Kidney (tissue), 14 donors: ENCODE data around the gene SLC35B4. TPM values are rescaled to one million over a fixed set of nuclear protein-coding genes. Genes with fewer than 3 reads are reported as not detected.

ENCODE experiments used
- DNase-seq, 5 donors: peaks; one replicate each; pipeline ENCODE4 v3.0.0-alpha.2; 2013 to 2020
- FAIRE-seq: peaks from 2 replicates; lab custom pipeline; 2012; peaks lifted over from hg19 to GRCh38; lab: Jason Lieb, UNC
- H3K27ac ChIP-seq, 2 donors: one replicate each; pipeline ENCODE4 v1.7.0; 2013; ENCODE audit warnings: low read depth in 2 of 2, low read length in 2 of 2, inconsistent platforms in 1 of 2
- H3K27me3 ChIP-seq: one replicate; pipeline ENCODE4 v1.7.1; 2013; ENCODE audit warnings: low read length, inconsistent platforms; ENCODE audit not compliant: control insufficient read depth, insufficient read depth
- H3K36me3 ChIP-seq, 3 donors: one replicate each; pipeline versions ENCODE4 v1.7.0 to v1.7.1; 2013; ENCODE audit warnings: low read length in 3 of 3, control low read depth in 1 of 3, inconsistent platforms in 1 of 3; ENCODE audit not compliant: insufficient read depth in 3 of 3, control insufficient read depth in 2 of 3
- H3K4me1 ChIP-seq, 3 donors: one replicate each; pipeline versions ENCODE4 v1.7.0 to v1.7.1; 2013; ENCODE audit warnings: low read length in 3 of 3, inconsistent platforms in 1 of 3, low read depth in 1 of 3; ENCODE audit not compliant: control insufficient read depth in 2 of 3, insufficient read depth in 2 of 3
- H3K4me3 ChIP-seq, 3 donors: one replicate each; pipeline versions ENCODE4 v1.7.0 to v1.8.1; 2013; ENCODE audit warnings: low read length in 3 of 3, control low read depth in 1 of 3, inconsistent platforms in 1 of 3
- H3K9ac ChIP-seq, 3 donors: one replicate each; pipeline versions ENCODE4 v1.7.0 to v1.7.1; 2013; ENCODE audit warnings: low read length in 3 of 3, control low read depth in 1 of 3, inconsistent platforms in 1 of 3
- H3K9me3 ChIP-seq, 3 donors: one replicate each; pipeline versions ENCODE4 v1.7.0 to v1.7.1; 2013; ENCODE audit warnings: low read length in 3 of 3, control low read depth in 1 of 3, inconsistent platforms in 1 of 3; ENCODE audit not compliant: control insufficient read depth in 2 of 3, insufficient read depth in 1 of 3
- intact Hi-C: fragments of 100-400 bp; cut with DNase I; formaldehyde crosslinking; loops from one replicate; pipeline ENCODE4 v1.11.1; 2022
- polyA plus RNA-seq: library from polyadenylated mRNA; stranded (reverse); fragments of 350-450 nt; fragmentation: Illumina TruSeq; extraction: RNeasy Lipid Tissue Mini Kit (QIAGEN cat#74804); gene quantifications from one replicate; pipeline ENCODE4 v1.2.3, GENCODE V29; 2014; ENCODE audit warnings: low read depth, low replicate concordance; ENCODE audit not compliant: insufficient read depth
- total RNA-seq: library from RNA; stranded (reverse); fragmentation: NEBNext Ultra II Directional; extraction: Animal tissue kit (Norgen Biotek cat#: 25700); gene quantifications from one replicate; pipeline ENCODE4 v1.2.1, GENCODE V29; 2021
- TF ChIP-seq, protein P1 (sequence below): IDR thresholded peaks from 3 replicates; pipeline ENCODE4 v1.5.1; 2012; ENCODE audit warnings: mild to moderate bottlenecking, moderate library complexity, borderline replicate concordance; ENCODE audit not compliant: insufficient read depth; ENCODE audit errors: extremely low read depth
- donor health status: control.
- donor health status: control.
- donor health status: control.
- donor health status: control.
- donor health status: control.
- donor health status: DM: yes; HTN: yes; CAD: no.
- donor health status: Normal renal cell carcinoma (clear cell type).

Gene SLC35B4
- total and polyA plus RNA-seq, 2 donors from 2014 or later, result 12.9 to 19.6 TPM

DNA sequence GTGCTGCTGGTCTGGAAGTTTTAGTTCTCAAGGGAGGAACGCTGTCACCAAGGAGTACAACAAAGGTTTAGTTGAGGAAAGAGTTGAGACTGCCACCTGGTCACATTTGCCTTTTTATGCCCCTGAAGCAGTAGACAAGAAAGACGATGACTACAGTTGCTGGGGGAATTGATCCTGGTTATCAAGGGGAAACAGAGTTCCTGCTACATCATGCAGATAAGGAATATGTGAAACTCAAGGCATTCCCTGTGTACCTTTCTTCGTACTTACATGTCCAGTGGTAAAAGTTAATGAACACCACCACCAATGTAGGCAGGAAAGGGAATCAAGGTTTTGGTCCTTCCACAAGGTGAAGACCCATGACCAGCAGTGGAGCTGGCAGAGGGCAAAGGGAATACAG is 31.8 kb downstream of the SLC35B4 start:
- FAIRE-seq (no peak), DNase-seq (no peak)
- no peak overlapping the region for H3K4me3 ChIP-seq
- no peaks in the 10 kb centered on the region for H3K36me3 ChIP-seq
- H3K9ac ChIP-seq, result no peak overlapping the region
- H3K27me3 ChIP-seq, result no peaks in the 10 kb centered on the region
- no peaks in the 10 kb centered on the region for H3K4me1 ChIP-seq
- intact Hi-C loops, result no loop called here
- TF ChIP-seq, protein P1, sequence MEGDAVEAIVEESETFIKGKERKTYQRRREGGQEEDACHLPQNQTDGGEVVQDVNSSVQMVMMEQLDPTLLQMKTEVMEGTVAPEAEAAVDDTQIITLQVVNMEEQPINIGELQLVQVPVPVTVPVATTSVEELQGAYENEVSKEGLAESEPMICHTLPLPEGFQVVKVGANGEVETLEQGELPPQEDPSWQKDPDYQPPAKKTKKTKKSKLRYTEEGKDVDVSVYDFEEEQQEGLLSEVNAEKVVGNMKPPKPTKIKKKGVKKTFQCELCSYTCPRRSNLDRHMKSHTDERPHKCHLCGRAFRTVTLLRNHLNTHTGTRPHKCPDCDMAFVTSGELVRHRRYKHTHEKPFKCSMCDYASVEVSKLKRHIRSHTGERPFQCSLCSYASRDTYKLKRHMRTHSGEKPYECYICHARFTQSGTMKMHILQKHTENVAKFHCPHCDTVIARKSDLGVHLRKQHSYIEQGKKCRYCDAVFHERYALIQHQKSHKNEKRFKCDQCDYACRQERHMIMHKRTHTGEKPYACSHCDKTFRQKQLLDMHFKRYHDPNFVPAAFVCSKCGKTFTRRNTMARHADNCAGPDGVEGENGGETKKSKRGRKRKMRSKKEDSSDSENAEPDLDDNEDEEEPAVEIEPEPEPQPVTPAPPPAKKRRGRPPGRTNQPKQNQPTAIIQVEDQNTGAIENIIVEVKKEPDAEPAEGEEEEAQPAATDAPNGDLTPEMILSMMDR, result no peak
- H3K9me3 ChIP-seq, result no peaks in the 10 kb centered on the region
- no peak overlapping the region for H3K27ac ChIP-seq

DNA sequence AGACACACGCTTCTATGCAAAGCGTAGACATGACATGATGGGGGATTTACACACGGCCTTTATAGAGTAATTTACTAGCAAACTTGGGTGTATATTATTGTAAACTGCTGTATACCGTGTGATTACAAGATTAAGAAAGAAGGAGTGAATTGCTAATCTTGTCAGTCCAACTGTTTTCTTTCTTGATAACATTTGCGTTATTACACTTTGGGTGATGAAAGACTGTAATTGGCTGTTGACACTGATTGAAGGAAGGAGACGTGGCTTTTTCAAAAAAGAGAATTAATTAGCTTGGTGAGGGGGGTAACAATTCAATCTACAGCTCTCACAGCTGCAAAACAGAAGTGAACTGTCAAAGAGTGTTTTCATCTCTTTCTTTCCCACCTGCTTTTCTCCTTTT is 32.7 kb downstream of the SLC35B4 start:
- H3K36me3 ChIP-seq, result no peaks in the 10 kb centered on the region
- H3K27ac ChIP-seq, result no peak overlapping the region
- H3K9me3 ChIP-seq, result no peaks in the 10 kb centered on the region
- DNase-seq (no peak), FAIRE-seq (no peak)
- intact Hi-C loops, result no loop called here
- no peak overlapping the region for H3K4me3 ChIP-seq
- no peaks in the 10 kb centered on the region for H3K27me3 ChIP-seq
- H3K9ac ChIP-seq, result no peak overlapping the region
- peaks cover 0 to 2% (median 0%) of the 10 kb centered on the region in 3 donors for H3K4me1 ChIP-seq
- TF ChIP-seq, protein P1, result no peak

DNA sequence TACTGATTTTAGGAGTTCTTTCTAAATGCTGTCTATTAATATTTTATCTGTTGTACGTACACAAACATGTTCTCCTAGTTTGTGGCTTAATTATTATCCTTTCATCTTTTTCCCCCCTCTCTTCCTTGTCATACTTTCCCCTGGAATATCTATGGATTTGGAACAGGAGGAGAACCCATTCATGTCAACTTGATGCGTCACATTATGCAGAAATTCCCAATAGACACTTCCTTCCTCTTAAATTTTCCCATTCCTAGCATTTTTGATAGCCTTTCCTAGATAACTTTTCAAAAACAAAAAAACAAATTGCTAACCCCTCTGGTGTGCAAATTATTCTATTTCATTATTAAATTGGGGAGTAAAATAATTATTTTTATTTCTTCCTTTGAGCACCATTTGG is 36.2 kb downstream of the SLC35B4 start:
- Histone ChIP-seq H3K27me3 (no peaks in the 10 kb centered on the region), H3K27ac (no peak overlapping the region), H3K4me3 (no peak overlapping the region), H3K4me1 (peaks cover 0 to 16% (median 0%) of the 10 kb centered on the region in 3 donors), H3K9me3 (no peaks in the 10 kb centered on the region), H3K9ac (no peak overlapping the region), H3K36me3 (no peaks in the 10 kb centered on the region)
- FAIRE-seq (no peak), DNase-seq (no peak)
- TF ChIP-seq, protein P1, result no peak
- intact Hi-C loops, result no loop called here

DNA sequence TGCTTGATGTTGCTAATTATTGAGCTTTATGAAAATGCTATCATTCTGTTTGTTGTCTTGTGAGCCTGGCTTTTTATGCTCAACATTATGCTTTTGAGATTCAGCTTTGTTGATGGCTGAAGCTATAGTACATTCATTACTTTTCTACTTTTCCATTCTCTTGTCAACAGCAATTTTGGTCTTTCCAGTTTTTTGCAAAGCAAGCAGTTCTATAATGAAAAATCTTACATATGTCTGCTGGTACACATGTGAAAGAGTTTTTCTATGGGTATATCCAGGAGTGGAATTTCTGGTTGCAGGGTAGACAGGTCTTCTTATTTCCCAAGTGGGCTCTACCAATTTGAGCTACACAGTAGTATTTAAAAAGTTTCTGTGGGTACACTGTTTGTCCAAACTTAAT is 36.8 kb downstream of the SLC35B4 start:
- Histone ChIP-seq H3K27ac (no peak overlapping the region), H3K4me3 (no peak overlapping the region), H3K27me3 (no peaks in the 10 kb centered on the region), H3K9me3 (no peaks in the 10 kb centered on the region), H3K9ac (no peak overlapping the region), H3K36me3 (no peaks in the 10 kb centered on the region), H3K4me1 (peaks cover 0 to 16% (median 0%) of the 10 kb centered on the region in 3 donors)
- no peak for FAIRE-seq
- intact Hi-C loops, result no loop called here
- TF ChIP-seq, protein P1, result no peak
- DNase-seq, result no peak
